Thyroid gland (tissue), 4 donors: ENCODE data around the gene SND1. TPM values are rescaled to one million over a fixed set of nuclear protein-coding genes. Genes with fewer than 3 reads are reported as not detected.

Experiments used
- DNase-seq, 2 donors: peaks; one replicate each; pipeline ENCODE4 v3.0.0-alpha.2; 2019
- H3K27ac ChIP-seq, 3 donors: fragments of 200-600 bp; sonication (generic); 1 replicate in 2 of 3; 2 replicates in 1 of 3; pipeline ENCODE4 v1.5.1; 2016 to 2019; ENCODE audit warnings: mild to moderate bottlenecking in 1 of 3, moderate library complexity in 1 of 3
- H3K27me3 ChIP-seq: fragments of 200-600 bp; sonication (generic); one replicate; pipeline ENCODE4 v1.5.1; 2019
- H3K36me3 ChIP-seq, 2 donors: fragments of 200-600 bp; sonication (generic); one replicate each; pipeline ENCODE4 v1.5.1; 2016 to 2019
- H3K4me1 ChIP-seq, 2 donors: fragments of 200-600 bp; sonication (generic); one replicate each; pipeline ENCODE4 v1.5.1; 2017 to 2019
- H3K4me3 ChIP-seq, 3 donors: fragments of 200-600 bp; sonication (generic); replicated peaks in 1 of 3; 1 replicate in 2 of 3; 2 replicates in 1 of 3; pipeline ENCODE4 v1.5.1; 2016; ENCODE audit warnings: mild to moderate bottlenecking in 1 of 3
- H3K9me3 ChIP-seq: fragments of 200-600 bp; sonication (generic); one replicate; pipeline ENCODE4 v1.5.1; 2017
- POLR2A ChIP-seq, 2 donors: fragments of 450-650 bp; IDR thresholded peaks; one replicate each; pipeline ENCODE4 v1.6.1; 2017; ENCODE audit warnings: antibody characterized with exemption in 2 of 2, mild to moderate bottlenecking in 2 of 2, moderate library complexity in 1 of 2
- WGBS, 2 donors: methylation state at CpG; one replicate each; pipeline ENCODE4 v1.1.5; 2017; 5-methylcytosine and 5-hydroxymethylcytosine counted together
- intact Hi-C: fragments of 100-400 bp; cut with DNase I; formaldehyde crosslinking; loops from one replicate; pipeline ENCODE4 v1.15.1; 2023
- total RNA-seq, 4 donors: library from RNA; depleted of rRNA; stranded (reverse); fragments of >200 nt; gene quantifications; one replicate each; pipeline ENCODE4 v1.2.3, GENCODE V29; 2016
- TF ChIP-seq, protein P1 (sequence below), 6 experiments: fragments of 200-600 bp in 3 of 6; fragments of 450-650 bp in 3 of 6; sonication (generic) in 3 of 6; IDR thresholded peaks; one replicate each; pipeline ENCODE4 v1.5.1; 2016 to 2019; ENCODE audit warnings: antibody characterized with exemption in 6 of 6, mild to moderate bottlenecking in 2 of 6, inconsistent platforms in 1 of 6, moderate library complexity in 1 of 6

The SND1 gene
- total RNA-seq, 4 donors from 2014 or later: 126 to 167 (median 144) TPM

DNA sequence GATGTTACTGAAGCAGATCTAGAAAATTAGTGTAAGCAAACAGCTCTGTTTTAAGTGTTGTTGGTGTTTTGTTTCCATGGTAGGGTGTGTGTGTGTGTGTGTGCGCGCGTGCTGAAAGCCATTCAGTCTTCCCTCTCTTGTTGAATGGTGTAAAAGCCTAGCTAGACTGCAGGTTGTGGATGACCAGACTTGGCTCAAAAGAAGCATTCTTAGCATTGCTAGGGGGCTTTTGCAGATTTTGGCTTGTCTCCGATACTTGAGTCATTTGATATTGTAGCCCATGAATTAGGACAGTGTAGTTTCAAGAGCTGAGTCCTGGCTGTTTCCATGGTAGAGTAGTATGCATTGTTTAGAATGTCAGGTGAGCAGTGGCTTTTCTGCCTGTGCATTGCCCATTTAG is 99.1 kb downstream of the SND1 start:
- no peaks in the 10 kb centered on the region for H3K9me3 ChIP-seq
- 61 to 66% methylated on average over 4 of the region's 4 CpGs for WGBS, 2 donors
- peak; percentile 13 to 44 for DNase-seq
- no peak overlapping the region for H3K27ac ChIP-seq
- H3K4me3 ChIP-seq: no peak overlapping the region
- intact Hi-C loops: no loop called here
- no peaks in the 10 kb centered on the region for H3K27me3 ChIP-seq
- no peak for TF ChIP-seq POLR2A (IDR thresholded peaks at IDR 0.05)
- TF ChIP-seq, protein P1, sequence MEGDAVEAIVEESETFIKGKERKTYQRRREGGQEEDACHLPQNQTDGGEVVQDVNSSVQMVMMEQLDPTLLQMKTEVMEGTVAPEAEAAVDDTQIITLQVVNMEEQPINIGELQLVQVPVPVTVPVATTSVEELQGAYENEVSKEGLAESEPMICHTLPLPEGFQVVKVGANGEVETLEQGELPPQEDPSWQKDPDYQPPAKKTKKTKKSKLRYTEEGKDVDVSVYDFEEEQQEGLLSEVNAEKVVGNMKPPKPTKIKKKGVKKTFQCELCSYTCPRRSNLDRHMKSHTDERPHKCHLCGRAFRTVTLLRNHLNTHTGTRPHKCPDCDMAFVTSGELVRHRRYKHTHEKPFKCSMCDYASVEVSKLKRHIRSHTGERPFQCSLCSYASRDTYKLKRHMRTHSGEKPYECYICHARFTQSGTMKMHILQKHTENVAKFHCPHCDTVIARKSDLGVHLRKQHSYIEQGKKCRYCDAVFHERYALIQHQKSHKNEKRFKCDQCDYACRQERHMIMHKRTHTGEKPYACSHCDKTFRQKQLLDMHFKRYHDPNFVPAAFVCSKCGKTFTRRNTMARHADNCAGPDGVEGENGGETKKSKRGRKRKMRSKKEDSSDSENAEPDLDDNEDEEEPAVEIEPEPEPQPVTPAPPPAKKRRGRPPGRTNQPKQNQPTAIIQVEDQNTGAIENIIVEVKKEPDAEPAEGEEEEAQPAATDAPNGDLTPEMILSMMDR (IDR thresholded peaks at IDR 0.05): no peak
- H3K36me3 ChIP-seq: no peaks in the 10 kb centered on the region
- H3K4me1 ChIP-seq: peaks cover 0 to 11% of the 10 kb centered on the region in 2 donors

DNA sequence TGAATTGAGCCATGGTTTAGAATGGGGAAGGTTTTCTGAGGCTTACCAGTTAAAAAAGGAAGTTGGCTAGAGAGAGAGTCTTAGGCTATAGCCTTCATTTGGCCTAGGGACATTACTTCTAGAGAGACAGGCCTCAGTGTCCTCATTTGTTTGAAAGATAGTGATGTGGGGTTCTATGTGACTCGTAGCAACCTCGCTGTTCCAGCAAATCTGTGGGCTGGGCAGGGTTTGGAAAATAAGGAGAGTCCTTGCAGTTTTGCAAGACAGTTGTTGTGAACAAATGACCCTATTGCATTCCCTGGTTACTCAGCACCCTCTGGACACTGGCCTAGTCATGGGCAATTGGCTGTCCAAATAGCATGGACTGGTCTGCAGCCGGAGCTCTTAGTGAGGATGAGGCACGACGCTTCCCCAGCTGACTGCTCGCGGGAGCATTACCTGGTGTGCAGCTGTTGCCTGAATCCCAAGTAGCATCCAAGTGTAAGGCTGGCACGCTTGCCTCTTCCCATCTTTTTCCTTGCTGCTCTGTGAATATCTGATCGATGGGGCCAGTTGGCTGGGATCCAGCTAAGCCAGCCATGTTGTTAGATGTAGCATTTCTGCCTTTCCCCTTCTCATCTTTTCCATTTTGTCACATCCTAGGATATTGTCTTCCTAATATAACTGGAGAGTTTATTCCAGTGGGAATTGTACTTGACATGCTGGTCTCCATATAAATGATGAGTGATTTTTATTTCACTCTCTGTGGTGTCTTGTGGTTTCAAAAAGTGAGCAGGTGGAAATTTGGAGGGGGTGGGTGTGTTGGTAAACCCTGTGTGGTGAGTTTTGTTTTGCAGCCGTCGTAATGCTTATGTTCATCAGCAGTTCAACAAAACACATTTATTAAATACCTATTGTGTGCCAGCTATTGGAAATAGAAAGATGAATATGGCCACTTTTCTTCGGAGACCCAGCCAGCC is 99.8 kb downstream of the SND1 start:
- DNase-seq: peak; percentile 8 to 26
- WGBS, 2 donors: 80 to 93% methylated on average over 10 to 12 of the region's 12 CpGs
- H3K4me3 ChIP-seq: no peak overlapping the region
- intact Hi-C loops: no loop called here
- no peaks in the 10 kb centered on the region for H3K27me3 ChIP-seq
- no peak overlapping the region for H3K27ac ChIP-seq
- no peaks in the 10 kb centered on the region for H3K36me3 ChIP-seq
- peaks cover 0 to 11% of the 10 kb centered on the region in 2 donors for H3K4me1 ChIP-seq
- H3K9me3 ChIP-seq: no peaks in the 10 kb centered on the region
- TF ChIP-seq POLR2A (IDR thresholded peaks at IDR 0.05): no peak
- TF ChIP-seq, protein P1 (IDR thresholded peaks at IDR 0.05): no peak

DNA sequence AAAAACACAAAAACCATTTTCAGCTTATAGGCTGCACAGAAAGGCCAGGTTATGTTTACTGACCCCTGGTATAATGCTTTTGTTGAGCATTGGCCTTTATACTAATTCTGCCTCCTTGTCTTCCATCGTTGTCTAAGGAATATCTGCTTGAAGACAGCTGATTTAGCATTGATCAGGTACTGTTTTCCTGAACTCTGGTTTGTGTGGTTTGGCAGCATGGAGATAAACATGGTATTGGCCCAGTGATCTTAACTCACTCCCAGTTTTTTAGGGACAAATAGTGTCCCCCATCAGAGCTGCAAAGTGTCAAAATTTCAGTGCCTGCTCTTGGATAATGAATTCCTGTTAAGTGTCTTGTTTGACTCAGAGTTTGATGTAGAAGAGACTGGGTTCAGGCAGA is 100.8 kb downstream of the SND1 start:
- Histone ChIP-seq H3K4me3 (no peak overlapping the region), H3K27ac (no peak overlapping the region), H3K27me3 (no peaks in the 10 kb centered on the region), H3K9me3 (no peaks in the 10 kb centered on the region), H3K4me1 (peaks cover 0 to 11% of the 10 kb centered on the region in 2 donors), H3K36me3 (no peaks in the 10 kb centered on the region)
- intact Hi-C loops: no loop called here
- no peak for DNase-seq
- TF ChIP-seq, protein P1 (IDR thresholded peaks at IDR 0.05): no peak
- no peak for TF ChIP-seq POLR2A (IDR thresholded peaks at IDR 0.05)
- 87 to 91% methylated on average over 1 of the region's 1 CpG for WGBS, 2 donors

DNA sequence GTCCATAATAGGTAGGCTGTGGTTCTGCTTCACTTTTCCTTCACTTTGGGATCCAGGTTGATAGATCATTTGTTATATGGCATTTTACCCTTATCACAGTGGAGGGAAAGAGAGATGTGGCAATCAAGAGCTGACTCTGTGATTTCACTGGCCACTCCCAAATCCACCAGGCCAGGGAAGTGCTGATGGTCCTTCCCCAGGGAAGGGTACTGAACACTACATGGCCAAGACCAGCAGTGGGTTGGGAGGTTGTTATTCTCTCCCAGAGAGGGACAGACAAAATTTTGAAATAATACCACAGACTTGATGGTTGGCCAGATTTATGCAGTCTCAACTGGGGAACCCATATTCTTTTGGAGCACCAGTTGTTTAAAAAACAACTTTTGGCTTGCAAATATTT is 102.5 kb downstream of the SND1 start:
- no peak for DNase-seq

More for the DNA sequence above, 102.5 kb downstream of the SND1 start:
- Histone ChIP-seq H3K9me3 (no peaks in the 10 kb centered on the region), H3K36me3 (no peaks in the 10 kb centered on the region), H3K4me3 (no peak overlapping the region), H3K27me3 (no peaks in the 10 kb centered on the region), H3K27ac (no peak overlapping the region), H3K4me1 (peaks cover 0 to 11% of the 10 kb centered on the region in 2 donors)
- intact Hi-C loops: no loop called here
- TF ChIP-seq POLR2A (IDR thresholded peaks at IDR 0.05): no peak
- TF ChIP-seq, protein P1 (IDR thresholded peaks at IDR 0.05): no peak
